ENCODE measurements around the gene SCAP.
"Not testable (repeated sequence)": the region's sequence is repeated elsewhere in the genome, so short reads cannot be mapped to it uniquely, and the experiment has no call there.

SCAP gene

GRCh38 chr3:47476644-47477199, 981 bp upstream of the SCAP start:
- no peak overlapping the region for H3K4me3 ChIP-seq (ENCODE audit: low read depth, low read length)
- no peak for TF ChIP-seq CTCF (IDR thresholded peaks at IDR 0.05; ENCODE audit: low read depth, low read length)
- H3K27ac ChIP-seq = no peak overlapping the region
- DNase-seq = no peak
- H3K27me3 ChIP-seq (ENCODE audit: insufficient read depth, low read depth, severe bottlenecking) = no peaks in the 10 kb centered on the region
- peaks cover 3% of the 10 kb centered on the region; the same call in 1 of the 2 replicates for H3K36me3 ChIP-seq
- no peaks in the 10 kb centered on the region for H3K9me3 ChIP-seq (ENCODE audit: severe bottlenecking)

DNA sequence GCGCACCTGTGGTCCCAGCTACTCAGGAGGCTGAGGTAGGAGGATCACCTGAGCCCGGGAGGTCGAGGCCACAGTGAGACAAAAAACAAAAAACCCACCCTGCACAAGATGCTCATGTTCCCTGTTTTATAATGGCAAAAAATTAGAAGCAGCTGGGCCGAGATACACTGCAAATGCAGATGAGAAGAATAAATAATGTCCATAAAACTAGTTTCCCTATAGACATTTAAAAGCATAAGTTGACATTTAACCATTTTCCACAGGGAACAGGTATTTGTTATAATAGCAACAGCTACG, 537 bp upstream of the SCAP start:
- Histone ChIP-seq H3K4me3 (ENCODE audit: low read depth, low read length) (peak overlapping the region; percentile 32), H3K27ac (peak overlapping the region; percentile 46; the same call in 1 of the 2 replicates), H3K27me3 (ENCODE audit: insufficient read depth, low read depth, severe bottlenecking) (no peaks in the 10 kb centered on the region)

DNA sequence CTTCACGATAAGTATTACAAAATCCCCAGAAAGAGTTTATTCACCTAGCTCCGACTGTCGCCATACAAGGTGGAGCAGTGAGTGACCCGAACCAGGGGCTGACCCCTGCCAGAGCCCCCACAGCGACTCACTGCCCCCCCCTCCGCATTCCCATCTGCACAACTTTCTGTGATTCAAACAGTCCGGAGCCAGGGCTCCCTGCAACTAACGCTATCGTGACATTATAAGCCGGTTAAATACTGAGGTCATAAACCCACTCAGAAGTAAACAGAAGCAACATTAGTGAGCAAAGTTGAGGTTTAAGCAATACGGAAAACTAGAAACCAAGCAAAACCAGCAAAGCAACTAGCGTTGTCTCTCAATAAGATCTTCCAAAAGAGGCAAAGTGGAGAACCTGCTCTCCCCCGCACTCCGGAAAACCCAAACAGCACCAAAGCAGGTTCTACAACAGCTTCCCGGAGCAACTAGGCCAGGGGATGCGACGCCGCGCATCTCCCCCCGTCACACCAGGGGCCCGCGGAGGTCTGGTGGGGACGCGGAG, 642 bp downstream of the SCAP start:
- peak; percentile 19 for DNase-seq
- Histone ChIP-seq H3K27ac (peak overlapping the region; percentile 71), H3K4me3 (ENCODE audit: low read depth, low read length) (peak overlapping the region; percentile 78), H3K9me3 (ENCODE audit: severe bottlenecking) (no peaks in the 10 kb centered on the region), H3K27me3 (ENCODE audit: insufficient read depth, low read depth, severe bottlenecking) (no peaks in the 10 kb centered on the region), H3K36me3 (peaks cover 3% of the 10 kb centered on the region; the same call in 1 of the 2 replicates)
- TF ChIP-seq CTCF (IDR thresholded peaks at IDR 0.05; ENCODE audit: low read depth, low read length) = no peak

More for the DNA sequence above, 537 bp upstream of the SCAP start:
- H3K36me3 ChIP-seq = peaks cover 3% of the 10 kb centered on the region; the same call in 1 of the 2 replicates
- no peak for TF ChIP-seq CTCF (IDR thresholded peaks at IDR 0.05; ENCODE audit: low read depth, low read length)
- DNase-seq = no peak
- no peaks in the 10 kb centered on the region for H3K9me3 ChIP-seq (ENCODE audit: severe bottlenecking)

DNA sequence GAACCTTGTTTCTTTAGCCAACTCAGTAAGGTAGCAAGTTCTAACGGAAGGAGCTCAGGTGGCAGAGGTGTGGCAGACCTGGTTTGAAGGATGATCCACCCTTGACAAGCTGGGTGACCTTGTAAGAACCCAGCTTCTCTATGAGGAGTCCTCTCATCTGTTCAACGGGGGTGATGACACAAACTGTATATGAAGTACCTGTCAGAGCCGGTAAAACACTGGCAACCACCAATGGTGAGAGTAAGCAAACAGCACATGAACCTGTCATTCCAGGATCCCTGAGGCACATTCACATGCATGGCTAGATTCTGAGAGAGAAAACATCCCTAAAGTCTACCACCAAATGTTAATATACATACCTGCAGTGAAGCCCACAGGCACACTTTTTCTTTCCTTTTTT, 2.4 kb downstream of the SCAP start:
- H3K27ac ChIP-seq = no peak overlapping the region

DNA sequence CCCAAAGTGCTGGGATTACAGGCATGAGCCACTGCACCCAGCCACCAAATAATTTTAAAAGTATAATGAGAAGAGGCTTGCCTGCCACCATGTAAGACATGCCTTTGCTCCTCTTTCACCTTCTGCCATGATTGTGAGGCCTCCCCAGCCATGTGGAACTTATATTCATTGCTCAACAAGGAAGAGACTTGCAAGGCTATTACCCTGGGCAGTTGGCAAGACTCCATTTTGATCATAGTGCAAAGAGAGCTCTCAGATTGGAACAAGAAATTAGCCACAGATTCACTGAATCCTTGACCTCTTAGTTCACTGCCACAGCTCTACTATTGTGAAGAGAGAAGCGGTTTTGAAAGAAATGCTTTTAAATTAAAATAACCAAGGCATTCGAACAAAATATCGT, 6.1 kb downstream of the SCAP start:
- DNase-seq = no peak
- Histone ChIP-seq H3K36me3 (peaks cover 3% of the 10 kb centered on the region; the same call in 1 of the 2 replicates), H3K27ac (no peak overlapping the region), H3K4me3 (ENCODE audit: low read depth, low read length) (no peak overlapping the region), H3K27me3 (ENCODE audit: insufficient read depth, low read depth, severe bottlenecking) (no peaks in the 10 kb centered on the region), H3K9me3 (ENCODE audit: severe bottlenecking) (peaks cover 4% of the 10 kb centered on the region)
- TF ChIP-seq CTCF (IDR thresholded peaks at IDR 0.05; ENCODE audit: low read depth, low read length) = no peak

More for the DNA sequence above, 2.4 kb downstream of the SCAP start:
- no peak for DNase-seq
- no peak for TF ChIP-seq CTCF (IDR thresholded peaks at IDR 0.05; ENCODE audit: low read depth, low read length)
- H3K27me3 ChIP-seq (ENCODE audit: insufficient read depth, low read depth, severe bottlenecking) = no peaks in the 10 kb centered on the region
- peaks cover 3% of the 10 kb centered on the region; the same call in 1 of the 2 replicates for H3K36me3 ChIP-seq
- H3K4me3 ChIP-seq (ENCODE audit: low read depth, low read length) = no peak overlapping the region
- peaks cover 4% of the 10 kb centered on the region for H3K9me3 ChIP-seq (ENCODE audit: severe bottlenecking)

GRCh38 chr3:47468315-47468714, 7.4 kb downstream of the SCAP start:
- not testable (repeated sequence) for H3K27me3 ChIP-seq (ENCODE audit: insufficient read depth, low read depth, severe bottlenecking); H3K36me3 ChIP-seq; H3K9me3 ChIP-seq (ENCODE audit: severe bottlenecking); H3K27ac ChIP-seq; H3K4me3 ChIP-seq (ENCODE audit: low read depth, low read length); DNase-seq

All from WERI-Rb-1 (cell line).